Activated T-cell treated with anti-CD3 and anti-CD28 coated beads for 1 hour (primary cell): ENCODE results near the gene SHANK3.

Source experiments
- DNase-seq: peaks from one replicate; pipeline ENCODE4 v3.0.0-alpha.2; 2020; ENCODE audit warnings: low read depth

The SHANK3 gene

DNA sequence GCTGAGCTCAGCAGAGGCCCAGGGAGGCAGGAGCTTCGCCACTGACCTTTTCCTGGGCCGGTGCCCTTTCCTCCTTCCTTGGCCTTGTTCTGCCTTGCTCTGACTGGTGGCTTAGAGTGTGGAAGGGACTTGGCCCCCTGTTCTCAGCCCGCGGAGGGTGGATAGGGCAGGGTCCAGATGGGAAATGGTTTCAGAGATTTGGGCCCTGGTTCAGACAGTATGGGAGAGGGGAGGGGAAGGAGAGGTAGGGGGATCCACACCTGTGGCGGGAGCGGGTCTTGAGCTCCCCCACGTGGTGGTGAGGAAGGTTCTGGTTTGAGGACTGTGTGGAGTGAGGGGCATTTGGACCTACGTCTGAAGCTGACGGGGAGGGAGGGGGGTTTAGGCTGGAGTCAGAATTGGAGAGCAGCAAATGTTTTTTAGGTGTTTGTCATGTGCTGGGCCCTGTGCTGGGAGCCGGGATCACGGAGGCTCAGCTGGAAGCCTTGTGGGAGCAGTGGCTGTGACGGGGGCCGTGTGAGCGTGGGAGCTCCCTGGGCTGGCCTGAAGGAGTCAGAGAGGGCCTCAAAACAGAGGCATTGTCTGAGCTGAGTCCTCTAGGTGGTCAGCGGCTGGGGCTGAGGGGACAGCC, 27.2 kb downstream of the SHANK3 start:
- DNase-seq = no peak

DNA sequence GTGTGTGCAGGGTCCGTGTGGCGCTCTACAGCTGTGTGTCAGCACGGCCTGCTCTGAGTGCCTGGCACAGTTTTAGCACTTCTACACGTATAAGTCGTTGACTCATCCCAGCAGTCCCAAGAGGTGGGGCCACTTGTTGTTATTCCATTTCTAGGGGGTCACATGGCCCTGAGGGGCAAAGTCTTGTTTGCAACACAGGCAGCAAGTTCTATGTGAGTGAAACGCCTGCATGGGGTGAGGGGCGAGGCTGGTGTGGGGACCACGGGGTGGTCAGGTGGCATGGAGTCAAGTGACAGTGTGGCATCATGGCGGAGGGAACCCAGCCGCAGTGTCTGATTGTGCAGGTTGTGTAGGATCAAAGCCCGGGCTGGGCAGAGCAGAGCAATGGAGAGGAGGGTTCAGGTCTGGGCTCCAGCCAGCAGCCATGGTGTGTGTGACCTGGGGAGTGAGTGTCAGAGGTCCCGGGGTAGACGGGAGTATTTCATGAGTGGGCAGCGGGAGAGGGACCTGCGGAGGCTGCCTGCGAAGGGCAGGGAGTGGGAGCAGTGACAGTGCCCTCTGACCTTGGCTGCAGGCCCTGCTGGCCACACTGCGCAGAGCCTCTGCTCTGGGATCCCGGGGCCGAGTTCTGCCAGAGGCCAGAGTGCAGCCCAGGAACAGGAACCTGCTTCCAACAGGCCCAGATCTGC, 27.9 kb downstream of the SHANK3 start:
- DNase-seq = no peak

GRCh38 chr22:50701076-50701419, 28.4 kb downstream of the SHANK3 start:
- DNase-seq = no peak

DNA sequence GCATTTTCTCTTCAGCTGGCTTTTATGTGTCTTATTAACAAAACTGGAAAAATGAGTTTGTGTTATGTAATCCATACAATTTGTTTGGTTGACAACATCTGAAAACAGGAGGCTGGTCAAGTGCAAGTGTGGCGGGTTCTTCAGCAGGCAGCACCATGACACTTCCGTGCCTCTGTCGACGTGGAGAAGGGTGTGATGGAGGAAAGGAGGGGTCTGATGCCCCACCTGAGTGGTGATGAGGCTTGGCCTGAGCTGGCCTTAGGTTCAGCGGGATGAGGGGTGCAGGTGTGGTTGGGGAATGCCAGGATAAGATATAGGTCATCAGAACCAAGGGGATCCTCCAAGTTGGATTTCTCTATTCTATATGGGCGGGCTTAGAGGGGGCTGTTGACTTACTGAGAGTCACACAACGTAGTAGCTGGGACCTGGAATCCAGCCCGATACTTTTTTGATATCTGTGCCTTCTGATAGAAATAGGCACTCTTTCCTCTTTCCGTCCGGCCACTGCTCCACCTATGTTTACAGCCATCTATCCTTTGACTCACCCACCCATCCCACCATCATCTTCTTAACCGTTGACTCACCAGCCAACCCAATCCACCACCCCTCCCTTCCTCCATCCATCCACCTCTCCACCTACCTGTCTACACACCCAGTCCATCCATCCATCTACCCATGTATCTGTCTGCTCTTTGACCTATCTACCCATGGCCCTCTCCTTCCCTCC, 29.0 kb downstream of the SHANK3 start:
- no peak for DNase-seq

GRCh38 chr22:50702261-50702671, 29.6 kb downstream of the SHANK3 start:
- no peak for DNase-seq

DNA sequence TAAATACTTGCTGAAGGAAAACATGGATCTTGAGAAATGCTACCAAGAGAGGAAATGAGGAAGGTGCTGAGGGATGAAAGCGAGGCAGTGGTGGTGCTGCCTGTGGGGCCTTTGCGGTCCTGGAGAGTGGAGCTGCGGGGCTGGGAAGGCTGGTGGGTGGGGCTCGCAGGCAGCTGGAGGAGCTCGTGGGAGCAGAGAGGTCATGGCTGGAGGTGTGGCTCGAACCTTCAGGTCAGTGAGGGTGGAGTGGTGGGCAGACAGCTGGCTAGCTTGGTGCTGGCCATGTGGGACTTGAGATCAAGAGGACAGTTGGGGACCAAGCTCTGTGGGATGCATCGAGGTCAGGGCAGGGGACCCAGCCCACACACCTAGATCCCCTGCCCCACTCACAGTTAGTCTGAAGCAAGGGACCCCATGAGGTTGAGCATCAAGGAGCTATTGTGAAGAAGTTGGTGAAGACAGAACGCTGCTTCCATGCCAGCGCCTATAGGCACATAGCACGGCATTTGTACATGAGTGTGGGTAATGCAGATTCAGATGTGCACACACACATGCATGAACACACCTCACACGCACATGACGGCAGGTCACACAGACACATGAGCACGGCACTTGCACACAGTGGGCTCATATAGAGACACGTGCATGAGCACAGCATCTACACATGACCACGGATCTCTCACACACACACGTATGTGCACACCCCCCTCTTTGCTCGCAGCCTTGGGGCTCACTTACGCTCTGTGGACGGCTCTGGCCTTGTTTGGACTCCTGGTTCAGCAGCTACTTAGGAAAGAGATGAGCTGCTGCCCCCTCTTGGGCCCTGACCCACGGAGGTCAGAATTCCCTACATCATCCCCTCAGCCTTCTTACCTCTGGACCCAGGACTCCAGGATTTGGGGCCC, 30.4 kb downstream of the SHANK3 start:
- no peak for DNase-seq

DNA sequence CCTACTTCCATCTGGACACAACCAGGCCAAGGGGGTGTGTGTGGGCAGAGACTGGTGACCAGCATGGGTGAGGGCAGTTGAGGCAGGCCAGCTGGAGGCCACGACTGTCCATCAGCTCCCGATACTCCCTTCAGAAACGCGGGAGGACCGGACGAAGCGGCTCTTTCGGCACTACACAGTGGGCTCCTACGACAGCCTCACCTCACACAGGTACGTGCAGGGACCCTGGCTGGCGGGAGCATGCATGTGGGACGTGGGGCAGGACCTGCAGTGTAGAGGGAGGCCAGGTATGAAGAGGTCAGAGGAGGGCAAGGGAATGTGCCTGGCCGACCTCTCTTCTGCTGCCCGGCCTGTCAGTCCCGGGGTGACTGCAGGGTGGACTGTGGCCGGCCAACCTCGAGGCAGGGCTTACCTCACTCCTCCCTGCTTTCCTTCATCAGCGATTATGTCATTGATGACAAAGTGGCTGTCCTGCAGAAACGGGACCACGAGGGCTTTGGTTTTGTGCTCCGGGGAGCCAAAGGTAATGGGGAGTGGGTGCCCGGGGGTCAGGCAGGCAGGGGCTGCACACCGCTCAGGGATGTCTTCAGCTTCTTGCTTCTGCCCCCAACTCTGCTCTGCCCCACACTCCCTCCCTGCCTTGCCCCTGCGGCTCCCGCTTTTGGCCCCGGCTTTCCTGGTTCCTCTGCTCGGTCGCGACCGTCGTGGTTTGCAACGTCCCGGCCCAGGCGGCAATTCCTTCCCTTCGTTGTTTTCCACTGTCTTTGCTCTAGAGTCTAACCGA, 31.3 kb downstream of the SHANK3 start:
- no peak for DNase-seq

DNA sequence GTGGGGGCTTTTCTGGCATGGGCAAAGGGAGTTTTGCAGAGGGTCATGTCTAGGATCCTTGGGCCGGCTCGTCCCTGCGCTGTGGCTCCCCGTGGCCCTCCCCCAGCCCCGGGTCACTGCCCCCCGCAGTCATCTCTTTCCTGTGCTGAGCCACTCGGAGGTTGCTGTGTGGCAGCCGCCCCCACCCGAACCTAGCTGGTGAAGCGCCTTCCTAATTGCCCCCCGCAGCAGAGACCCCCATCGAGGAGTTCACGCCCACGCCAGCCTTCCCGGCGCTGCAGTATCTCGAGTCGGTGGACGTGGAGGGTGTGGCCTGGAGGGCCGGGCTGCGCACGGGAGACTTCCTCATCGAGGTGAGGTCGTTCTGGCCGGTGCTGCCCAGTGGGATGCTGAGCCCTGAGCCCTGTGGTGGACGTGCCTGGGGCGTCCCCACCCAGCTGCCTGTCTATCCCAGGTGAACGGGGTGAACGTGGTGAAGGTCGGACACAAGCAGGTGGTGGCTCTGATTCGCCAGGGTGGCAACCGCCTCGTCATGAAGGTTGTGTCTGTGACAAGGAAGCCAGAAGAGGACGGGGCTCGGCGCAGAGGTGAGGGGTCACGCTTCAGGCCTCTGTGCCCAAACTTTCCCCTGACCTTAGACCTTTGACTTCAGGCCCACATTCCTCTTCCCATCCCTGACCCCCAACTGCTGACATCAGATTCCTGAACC, 32.0 kb downstream of the SHANK3 start:
- no peak for DNase-seq

DNA sequence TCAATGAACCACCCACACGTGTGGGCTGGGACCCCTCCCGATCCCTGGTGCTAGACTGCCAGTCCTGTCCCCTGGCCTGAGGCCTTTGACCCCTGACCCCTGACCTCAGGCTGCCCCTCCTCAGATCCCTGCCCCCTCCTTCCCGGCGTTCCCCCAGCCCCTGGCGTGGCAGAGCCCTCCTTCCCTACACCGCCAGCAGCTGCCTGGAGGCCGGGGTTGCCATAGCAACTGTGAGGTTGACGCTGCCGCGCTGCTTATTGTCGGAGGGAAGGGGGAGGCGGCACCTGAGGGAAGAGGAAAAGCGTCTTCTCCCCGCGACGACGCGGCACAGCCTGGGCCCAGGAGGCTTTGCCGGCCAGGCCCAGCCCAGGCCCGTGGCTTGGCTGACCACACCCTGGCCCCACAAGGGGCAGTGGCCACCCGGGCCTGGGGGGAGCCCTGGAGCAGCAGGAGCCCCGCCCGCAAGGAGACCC, 32.6 kb downstream of the SHANK3 start:
- no peak for DNase-seq

DNA sequence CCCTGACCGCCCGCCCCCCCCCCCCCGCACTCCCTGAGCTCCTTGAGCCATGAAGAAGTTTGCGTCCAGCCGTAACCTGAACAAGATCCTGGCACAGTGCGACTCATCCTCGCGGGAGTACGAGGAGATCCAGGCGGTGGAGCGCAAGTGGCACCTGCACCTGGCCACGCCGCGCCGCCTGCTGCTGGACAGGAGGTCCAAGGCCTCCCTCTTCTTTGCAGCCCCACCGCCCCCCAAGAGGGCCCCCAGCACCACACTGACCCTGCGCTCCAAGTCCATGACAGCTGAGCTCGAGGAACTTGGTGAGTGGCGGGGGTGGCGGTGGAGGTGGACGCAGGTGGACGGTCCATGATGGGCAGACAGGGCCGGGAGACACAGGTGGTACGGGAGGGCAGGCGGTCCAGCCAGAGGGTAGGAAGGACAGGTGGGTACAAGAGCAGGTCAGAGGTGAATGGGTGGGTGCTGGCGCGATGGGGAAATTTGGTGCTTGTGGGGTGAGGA, 33.3 kb downstream of the SHANK3 start:
- no peak for DNase-seq

- DNase-seq = no peak
Observed at GRCh38 chr22:50706481-50707125, 34.0 kb downstream of the SHANK3 start.

GRCh38 chr22:50708474-50708873, 35.9 kb downstream of the SHANK3 start:
- DNase-seq = no peak

DNA sequence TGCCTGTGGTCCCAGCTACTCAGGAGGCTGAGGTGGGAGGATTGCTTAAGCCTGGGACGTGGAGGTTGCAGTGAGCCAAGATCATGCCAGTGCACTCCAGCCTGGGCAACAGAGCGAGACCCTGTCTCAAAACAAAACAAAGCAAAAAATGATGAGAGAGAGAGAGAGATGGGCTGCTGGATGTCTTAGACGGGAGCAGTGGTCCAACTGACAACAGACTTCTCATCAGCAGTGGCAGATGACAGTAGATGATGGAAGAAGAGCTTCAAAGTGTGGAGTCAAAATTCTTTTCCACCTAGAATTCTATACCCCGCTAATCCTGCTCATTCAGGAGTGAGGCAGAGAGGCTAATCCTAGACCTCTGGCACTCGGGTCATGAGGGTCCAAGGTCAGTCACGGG, 36.4 kb downstream of the SHANK3 start:
- no peak for DNase-seq

GRCh38 chr22:50710221-50710620, 37.6 kb downstream of the SHANK3 start:
- DNase-seq = no peak

DNA sequence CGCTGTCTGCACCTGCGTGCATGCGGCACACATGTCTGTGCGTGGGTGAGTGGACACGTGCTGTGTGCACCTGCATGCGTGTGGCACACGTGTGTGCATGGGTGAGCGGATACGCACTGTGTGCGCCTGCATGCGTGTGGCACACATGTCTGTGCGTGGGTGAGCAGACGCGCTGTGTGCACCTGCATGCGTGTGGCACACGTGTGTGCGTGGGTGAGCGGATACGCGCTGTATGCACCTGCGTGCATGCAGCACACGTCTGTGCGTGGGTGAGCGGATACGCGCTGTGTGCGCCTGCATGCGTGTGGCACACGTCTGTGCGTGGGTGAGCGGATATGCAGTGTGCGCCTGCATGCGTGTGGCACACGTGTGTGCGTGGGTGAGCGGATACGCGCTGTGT, 38.3 kb downstream of the SHANK3 start:
- no peak for DNase-seq

- no peak for DNase-seq
Observed at GRCh38 chr22:50711446-50712340, 39.1 kb downstream of the SHANK3 start.

DNA sequence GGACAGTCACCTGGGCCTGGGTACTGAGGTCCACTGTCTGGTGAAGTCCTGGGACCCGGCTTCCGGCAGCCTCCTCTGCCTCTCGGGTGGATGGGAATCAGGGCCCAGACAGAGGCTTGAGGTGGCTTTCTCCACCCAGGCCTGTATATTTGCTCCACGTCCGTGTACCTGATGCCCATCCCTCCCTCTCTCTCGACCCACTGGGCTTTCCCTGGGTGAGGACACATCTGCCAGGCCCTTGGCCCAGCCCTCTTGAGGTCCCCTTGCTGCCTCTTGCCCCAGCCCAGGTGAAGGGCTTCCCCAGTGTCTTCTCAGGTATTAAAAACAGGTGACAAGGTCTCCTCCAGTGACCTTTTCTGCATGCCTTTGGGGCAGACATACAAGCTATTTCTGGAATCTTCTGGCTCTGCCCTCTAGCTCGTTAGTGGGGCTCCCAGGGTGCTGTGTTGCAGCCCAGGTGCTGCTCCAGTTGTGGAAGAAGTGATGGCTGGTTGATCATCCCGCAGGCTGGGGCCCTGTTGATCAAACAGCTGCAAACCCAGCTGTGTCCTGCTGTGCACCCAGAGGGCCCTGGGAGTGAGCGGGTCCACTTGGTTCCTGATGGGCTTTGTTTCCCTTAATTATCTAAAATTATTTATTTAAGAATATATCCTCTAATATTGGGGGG, 39.9 kb downstream of the SHANK3 start:
- DNase-seq = no peak

DNA sequence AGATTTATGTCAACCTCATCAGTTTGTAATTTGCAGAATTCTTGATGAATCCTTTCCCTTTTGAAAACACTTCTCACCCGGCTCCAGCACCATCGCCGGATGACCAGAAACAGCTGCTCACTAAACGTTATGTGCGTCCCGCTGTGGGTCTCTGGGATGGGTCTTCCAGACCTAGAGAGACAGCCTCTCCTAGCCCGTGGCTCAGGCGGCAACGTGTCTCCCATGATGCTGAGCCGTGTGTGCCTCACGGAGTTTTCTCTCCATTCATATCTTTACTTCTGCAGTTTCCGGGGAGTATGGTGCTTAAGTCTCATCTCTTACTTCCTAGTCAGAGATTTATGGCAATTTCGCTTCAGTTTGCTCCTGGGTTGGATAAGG, 40.4 kb downstream of the SHANK3 start:
- DNase-seq = no peak
